H9 (cell line): ENCODE results near the gene PLXND1. TPM values are rescaled to one million over a fixed set of nuclear protein-coding genes. Genes with fewer than 3 reads are reported as not detected.

Source experiments
- DNase-seq: peaks from one replicate; pipeline ENCODE4 v3.0.0-alpha.2; 2017
- H2AFZ ChIP-seq: one replicate; pipeline ENCODE4 v1.6.1; 2013; ENCODE audit warnings: mild to moderate bottlenecking, low read length, control low read depth, moderate library complexity
- H2AK5ac ChIP-seq: 2 replicates; pipeline ENCODE4 v1.6.1; 2013; ENCODE audit warnings: low read length, control low read depth, mixed read lengths; ENCODE audit not compliant: insufficient read length
- H2BK120ac ChIP-seq: one replicate; pipeline ENCODE4 v1.6.1; 2013; ENCODE audit warnings: low read depth, mild to moderate bottlenecking, low read length, control low read depth, inconsistent platforms; ENCODE audit not compliant: poor library complexity, severe bottlenecking
- H2BK12ac ChIP-seq: 2 replicates; pipeline ENCODE4 v1.6.1; 2013; ENCODE audit warnings: low read length, control low read depth, mixed read lengths, low read depth; ENCODE audit not compliant: insufficient read length
- H2BK15ac ChIP-seq: 2 replicates; pipeline ENCODE4 v1.6.1; 2013; ENCODE audit warnings: low read depth, low read length, control low read depth
- H2BK20ac ChIP-seq: one replicate; pipeline ENCODE4 v1.6.1; 2013; ENCODE audit warnings: low read depth, mild to moderate bottlenecking, low read length, control low read depth, inconsistent platforms; ENCODE audit not compliant: poor library complexity, severe bottlenecking
- H2BK5ac ChIP-seq: 2 replicates; pipeline ENCODE4 v1.6.1; 2013; ENCODE audit warnings: low read length, control low read depth, mixed read lengths; ENCODE audit not compliant: insufficient read length
- H3K14ac ChIP-seq: 2 replicates; pipeline ENCODE4 v1.6.1; 2013; ENCODE audit warnings: low read length, control low read depth; ENCODE audit not compliant: insufficient read depth
- H3K18ac ChIP-seq: 2 replicates; pipeline ENCODE4 v1.6.1; 2013; ENCODE audit warnings: low read depth, mild to moderate bottlenecking, mixed read lengths, low read length, control low read depth; ENCODE audit not compliant: insufficient read length
- H3K23ac ChIP-seq: 2 replicates; pipeline ENCODE4 v1.6.1; 2013; ENCODE audit warnings: low read length, control low read depth, mixed read lengths, low read depth; ENCODE audit not compliant: insufficient read length
- H3K23me2 ChIP-seq: 2 replicates; pipeline ENCODE4 v1.6.1; 2013; ENCODE audit warnings: low read depth, mild to moderate bottlenecking, mixed read lengths, low read length, control low read depth; ENCODE audit not compliant: insufficient read length, poor library complexity, severe bottlenecking
- H3K27ac ChIP-seq: 2 replicates; pipeline ENCODE4 v1.5.1; 2013; ENCODE audit warnings: low read length, control low read depth, mixed read lengths, low read depth; ENCODE audit not compliant: insufficient read length
- H3K27me3 ChIP-seq: 2 replicates; pipeline ENCODE4 v1.6.1; 2013; ENCODE audit warnings: low read length, control low read depth, inconsistent platforms; ENCODE audit not compliant: insufficient read depth
- H3K4ac ChIP-seq: 2 replicates; pipeline ENCODE4 v1.6.1; 2013; ENCODE audit warnings: low read depth, mild to moderate bottlenecking, control low read depth, inconsistent platforms, low read length, moderate library complexity
- H3K4me1 ChIP-seq: 2 replicates; pipeline ENCODE4 v1.6.1; 2013; ENCODE audit warnings: low read length, control low read depth, inconsistent platforms; ENCODE audit not compliant: insufficient read depth
- H3K4me2 ChIP-seq: 2 replicates; pipeline ENCODE4 v1.6.1; 2013; ENCODE audit warnings: low read length, control low read depth, mixed read lengths; ENCODE audit not compliant: insufficient read length, insufficient read depth
- H3K56ac ChIP-seq: 2 replicates; pipeline ENCODE4 v1.6.1; 2013; ENCODE audit warnings: low read depth, mild to moderate bottlenecking, mixed read lengths, low read length, control low read depth; ENCODE audit not compliant: insufficient read length
- H3K79me1 ChIP-seq: 2 replicates; pipeline ENCODE4 v1.6.1; 2013; ENCODE audit warnings: low read depth, mild to moderate bottlenecking, moderate library complexity, low read length, control low read depth, inconsistent platforms; ENCODE audit not compliant: insufficient read depth, poor library complexity, severe bottlenecking
- H3K79me2 ChIP-seq: 2 replicates; pipeline ENCODE4 v1.6.1; 2013; ENCODE audit warnings: low read length, control low read depth, inconsistent platforms; ENCODE audit not compliant: insufficient read depth
- H3K9ac ChIP-seq: 2 replicates; pipeline ENCODE4 v1.6.1; 2013; ENCODE audit warnings: low read length, control low read depth, mixed read lengths; ENCODE audit not compliant: insufficient read length; ENCODE audit errors: extremely low read depth
- H3K9me3 ChIP-seq: one replicate; pipeline ENCODE4 v1.6.1; 2013; ENCODE audit warnings: low read depth, low read length, inconsistent platforms; ENCODE audit not compliant: control insufficient read depth
- H3T11ph ChIP-seq: one replicate; pipeline ENCODE4 v1.6.1; 2013; ENCODE audit warnings: mild to moderate bottlenecking, low read length, control low read depth, inconsistent platforms
- H4K20me1 ChIP-seq: one replicate; pipeline ENCODE4 v1.6.1; 2013; ENCODE audit not compliant: control insufficient read depth, insufficient read length, insufficient read depth
- H4K5ac ChIP-seq: 2 replicates; pipeline ENCODE4 v1.6.1; 2013; ENCODE audit warnings: low read depth, mild to moderate bottlenecking, mixed read lengths, low read length, control low read depth; ENCODE audit not compliant: insufficient read length
- H4K8ac ChIP-seq: replicated peaks from 2 replicates; pipeline ENCODE4 v1.6.1; 2013; ENCODE audit warnings: low read length, control low read depth, mixed read lengths, low read depth; ENCODE audit not compliant: insufficient read length
- H4K91ac ChIP-seq: 2 replicates; pipeline ENCODE4 v1.6.1; 2013; ENCODE audit warnings: low read depth, mild to moderate bottlenecking, moderate library complexity, mixed read lengths, low read length, control low read depth; ENCODE audit not compliant: insufficient read length
- H3K27ac Mint-ChIP-seq, 3 experiments: 2 replicates in 2 of 3; 3 replicates in 1 of 3; pipeline ENCODE4 v1.8.0; 2020 to 2021; ENCODE audit warnings: mixed read lengths in 3 of 3, mild to moderate bottlenecking in 1 of 3, moderate library complexity in 1 of 3
- H3K27me3 Mint-ChIP-seq: 2 replicates; pipeline ENCODE4 v1.8.0; 2021; ENCODE audit warnings: low read depth, mild to moderate bottlenecking, moderate library complexity, mixed read lengths
- H3K36me3 Mint-ChIP-seq, 3 experiments: 2 replicates in 2 of 3; 3 replicates in 1 of 3; pipeline ENCODE4 v1.8.0; 2020 to 2021; ENCODE audit warnings: low read depth in 3 of 3, mixed read lengths in 3 of 3; ENCODE audit not compliant: insufficient read depth in 1 of 3
- H3K4me1 Mint-ChIP-seq, 2 experiments: 2 replicates each; pipeline ENCODE4 v1.8.0; 2020; ENCODE audit warnings: mixed read lengths in 2 of 2
- H3K4me3 Mint-ChIP-seq, 2 experiments: 2 replicates in 1 of 2; 3 replicates in 1 of 2; pipeline ENCODE4 v1.8.0; 2020 to 2021; ENCODE audit warnings: mild to moderate bottlenecking in 2 of 2, mixed read lengths in 2 of 2, moderate library complexity in 1 of 2
- H3K9me3 Mint-ChIP-seq, 2 experiments: 2 replicates in 1 of 2; 3 replicates in 1 of 2; pipeline ENCODE4 v1.8.0; 2020; ENCODE audit warnings: mild to moderate bottlenecking in 2 of 2, mixed read lengths in 2 of 2, moderate library complexity in 1 of 2
- WGBS: extraction: QIAGEN DNeasy Blood & Tissue Kit; methylation state at CpG from one replicate; pipeline ENCODE4 v1.1.7; 2013; ENCODE audit warnings: missing lambda C conversion rate, low lambda C conversion rate, mixed read lengths; ENCODE audit not compliant: insufficient read length; ENCODE audit errors: extremely low coverage; 5-methylcytosine and 5-hydroxymethylcytosine counted together
- total RNA-seq: library from RNA; stranded (reverse); gene quantifications from 2 replicates; pipeline ENCODE4 v1.2.1, GENCODE V29; 2021
- TF ChIP-seq, protein P1 (sequence below): fragments of 200-600 bp; sonication (generic); conservative IDR thresholded peaks from 3 replicates; pipeline ENCODE4 v1.8.0; 2021; ENCODE audit warnings: antibody characterized with exemption, mild to moderate bottlenecking

The PLXND1 gene
- total RNA-seq, 1 experiment from 2014 or later = 50.9 TPM

DNA sequence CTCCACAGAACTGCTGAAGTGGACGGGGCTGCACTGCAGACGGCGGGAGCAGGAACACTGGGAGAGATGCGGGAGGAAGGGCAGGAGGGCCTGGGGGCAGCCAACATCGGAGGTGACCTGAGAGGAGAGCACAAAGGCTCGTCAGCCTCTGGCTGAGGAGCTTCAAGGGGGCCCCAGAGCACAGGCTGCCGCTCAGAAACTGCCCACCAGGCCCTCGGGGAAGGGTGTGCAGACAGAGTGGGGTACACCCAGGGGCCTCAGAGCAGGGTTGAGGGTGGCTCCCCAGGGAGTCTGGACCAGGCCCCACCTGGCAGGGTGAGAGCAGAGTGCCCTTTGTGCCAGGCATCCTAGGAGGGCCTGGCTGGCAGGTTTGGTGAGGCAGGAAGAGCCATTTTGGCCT lies 92.8 kb downstream of the PLXND1 start:
- Histone ChIP-seq H3T11ph (no peak overlapping the region), H2AFZ (no peak overlapping the region), H3K4ac (no peak overlapping the region), H4K91ac (no peak overlapping the region), H4K5ac (no peak overlapping the region), H2AK5ac (no peak overlapping the region), H4K8ac (no peak overlapping the region), H3K18ac (no peak overlapping the region), H3K79me2 (no peaks in the 10 kb centered on the region), H2BK120ac (no peak overlapping the region), H3K27ac (no peak overlapping the region), H3K9ac (no peak overlapping the region), H3K23me2 (no peaks in the 10 kb centered on the region), H3K27me3 (no peaks in the 10 kb centered on the region), H2BK5ac (no peak overlapping the region), H2BK12ac (no peak overlapping the region), H3K9me3 (no peaks in the 10 kb centered on the region), H3K4me2 (no peak overlapping the region), H3K14ac (no peak overlapping the region), H2BK20ac (no peak overlapping the region), H3K4me1 (peaks cover 2% of the 10 kb centered on the region; the same call in 1 of the 2 replicates), H3K56ac (no peak overlapping the region), H4K20me1 (no peaks in the 10 kb centered on the region), H3K23ac (no peak overlapping the region), H2BK15ac (no peak overlapping the region), H3K79me1 (no peaks in the 10 kb centered on the region)
- Mint-ChIP-seq H3K27ac (peak overlapping the region in 1 of 3 experiments; percentile 44; a peak in 2 of 7 replicates), H3K4me1 (peaks cover 4 to 7% of the 10 kb centered on the region in 2 experiments; a peak in 3 of 4 replicates), H3K4me3 (no peak overlapping the region), H3K27me3 (peaks cover 2% of the 10 kb centered on the region; the same call in 1 of the 2 replicates), H3K36me3 (peaks cover 8 to 25% (median 19%) of the 10 kb centered on the region in 3 experiments; a peak in 6 of 7 replicates), H3K9me3 (no peaks in the 10 kb centered on the region)
- no CpG with 5 or more reads among the region's 8 CpGs for WGBS
- no peak for DNase-seq
- TF ChIP-seq, protein P1, sequence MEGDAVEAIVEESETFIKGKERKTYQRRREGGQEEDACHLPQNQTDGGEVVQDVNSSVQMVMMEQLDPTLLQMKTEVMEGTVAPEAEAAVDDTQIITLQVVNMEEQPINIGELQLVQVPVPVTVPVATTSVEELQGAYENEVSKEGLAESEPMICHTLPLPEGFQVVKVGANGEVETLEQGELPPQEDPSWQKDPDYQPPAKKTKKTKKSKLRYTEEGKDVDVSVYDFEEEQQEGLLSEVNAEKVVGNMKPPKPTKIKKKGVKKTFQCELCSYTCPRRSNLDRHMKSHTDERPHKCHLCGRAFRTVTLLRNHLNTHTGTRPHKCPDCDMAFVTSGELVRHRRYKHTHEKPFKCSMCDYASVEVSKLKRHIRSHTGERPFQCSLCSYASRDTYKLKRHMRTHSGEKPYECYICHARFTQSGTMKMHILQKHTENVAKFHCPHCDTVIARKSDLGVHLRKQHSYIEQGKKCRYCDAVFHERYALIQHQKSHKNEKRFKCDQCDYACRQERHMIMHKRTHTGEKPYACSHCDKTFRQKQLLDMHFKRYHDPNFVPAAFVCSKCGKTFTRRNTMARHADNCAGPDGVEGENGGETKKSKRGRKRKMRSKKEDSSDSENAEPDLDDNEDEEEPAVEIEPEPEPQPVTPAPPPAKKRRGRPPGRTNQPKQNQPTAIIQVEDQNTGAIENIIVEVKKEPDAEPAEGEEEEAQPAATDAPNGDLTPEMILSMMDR = no peak
